ENCODE data around the gene INPP5F.
"Not testable (repeated sequence)": the region's sequence is repeated elsewhere in the genome, so short reads cannot be mapped to it uniquely, and the experiment has no call there.

The INPP5F gene

GRCh38 chr10:119859420-119860258, 133.8 kb downstream of the INPP5F start:
- peaks cover 9% of the 10 kb centered on the region for H3K4me1 ChIP-seq (ENCODE audit: control insufficient read depth, insufficient read depth, low read length)
- no peak overlapping the region for H3K4me3 ChIP-seq (ENCODE audit: low read length)
- no peak overlapping the region for H3K4me2 ChIP-seq (ENCODE audit: low read length)
- H3K9me3 ChIP-seq (replicated peaks; ENCODE audit: low read length): no peaks in the 10 kb centered on the region
- H3K9ac ChIP-seq (ENCODE audit: low read depth, low read length): no peak overlapping the region
- peaks cover 9% of the 10 kb centered on the region for H3K36me3 ChIP-seq (ENCODE audit: insufficient read depth, low read length)
- H3K27me3 ChIP-seq (ENCODE audit: control insufficient read depth, insufficient read depth, low read length): no peaks in the 10 kb centered on the region

- H3K9me3 ChIP-seq (replicated peaks; ENCODE audit: low read length): no peaks in the 10 kb centered on the region
- H3K9ac ChIP-seq (ENCODE audit: low read depth, low read length): no peak overlapping the region
- no peak overlapping the region for H3K4me2 ChIP-seq (ENCODE audit: low read length)
- H3K4me1 ChIP-seq (ENCODE audit: control insufficient read depth, insufficient read depth, low read length): peaks cover 9% of the 10 kb centered on the region
- peaks cover 14% of the 10 kb centered on the region for H3K36me3 ChIP-seq (ENCODE audit: insufficient read depth, low read length)
- H3K27me3 ChIP-seq (ENCODE audit: control insufficient read depth, insufficient read depth, low read length): no peaks in the 10 kb centered on the region
- H3K4me3 ChIP-seq (ENCODE audit: low read length): no peak overlapping the region
Measured at GRCh38 chr10:119860866-119861607, 135.2 kb downstream of the INPP5F start.

GRCh38 chr10:119862524-119862923, 136.7 kb downstream of the INPP5F start:
- no peak overlapping the region for H3K9ac ChIP-seq (ENCODE audit: low read depth, low read length)
- H3K4me3 ChIP-seq (ENCODE audit: low read length): no peak overlapping the region
- no peaks in the 10 kb centered on the region for H3K27me3 ChIP-seq (ENCODE audit: control insufficient read depth, insufficient read depth, low read length)
- peaks cover 12% of the 10 kb centered on the region for H3K4me1 ChIP-seq (ENCODE audit: control insufficient read depth, insufficient read depth, low read length)
- no peaks in the 10 kb centered on the region for H3K9me3 ChIP-seq (replicated peaks; ENCODE audit: low read length)
- peaks cover 5% of the 10 kb centered on the region for H3K36me3 ChIP-seq (ENCODE audit: insufficient read depth, low read length)
- no peak overlapping the region for H3K4me2 ChIP-seq (ENCODE audit: low read length)

- H3K36me3 ChIP-seq (ENCODE audit: insufficient read depth, low read length): peaks cover 5% of the 10 kb centered on the region
- H3K9me3 ChIP-seq (replicated peaks; ENCODE audit: low read length): no peaks in the 10 kb centered on the region
- H3K27me3 ChIP-seq (ENCODE audit: control insufficient read depth, insufficient read depth, low read length): no peaks in the 10 kb centered on the region
- no peak overlapping the region for H3K9ac ChIP-seq (ENCODE audit: low read depth, low read length)
- no peak overlapping the region for H3K4me3 ChIP-seq (ENCODE audit: low read length)
- H3K4me1 ChIP-seq (ENCODE audit: control insufficient read depth, insufficient read depth, low read length): peaks cover 12% of the 10 kb centered on the region
- H3K4me2 ChIP-seq (ENCODE audit: low read length): no peak overlapping the region
Measured at GRCh38 chr10:119863951-119864565, 138.2 kb downstream of the INPP5F start.

- H3K4me3 ChIP-seq (ENCODE audit: low read length): no peak overlapping the region
- H3K4me2 ChIP-seq (ENCODE audit: low read length): no peak overlapping the region
- H3K9me3 ChIP-seq (replicated peaks; ENCODE audit: low read length): no peaks in the 10 kb centered on the region
- no peaks in the 10 kb centered on the region for H3K27me3 ChIP-seq (ENCODE audit: control insufficient read depth, insufficient read depth, low read length)
- peaks cover 6% of the 10 kb centered on the region for H3K4me1 ChIP-seq (ENCODE audit: control insufficient read depth, insufficient read depth, low read length)
- H3K36me3 ChIP-seq (ENCODE audit: insufficient read depth, low read length): peaks cover 5% of the 10 kb centered on the region
- no peak overlapping the region for H3K9ac ChIP-seq (ENCODE audit: low read depth, low read length)
Measured at GRCh38 chr10:119865699-119866240, 139.9 kb downstream of the INPP5F start.

- Histone ChIP-seq H3K9me3 (replicated peaks; ENCODE audit: low read length) (no peaks in the 10 kb centered on the region), H3K36me3 (ENCODE audit: insufficient read depth, low read length) (peaks cover 5% of the 10 kb centered on the region), H3K9ac (ENCODE audit: low read depth, low read length) (no peak overlapping the region), H3K4me1 (ENCODE audit: control insufficient read depth, insufficient read depth, low read length) (peaks cover 13% of the 10 kb centered on the region), H3K27me3 (ENCODE audit: control insufficient read depth, insufficient read depth, low read length) (no peaks in the 10 kb centered on the region), H3K4me2 (ENCODE audit: low read length) (peak overlapping the region; percentile 15), H3K4me3 (ENCODE audit: low read length) (no peak overlapping the region)
Measured at GRCh38 chr10:119867317-119867716, 141.5 kb downstream of the INPP5F start.

GRCh38 chr10:119869398-119869797, 143.5 kb downstream of the INPP5F start:
- H3K27me3 ChIP-seq (ENCODE audit: control insufficient read depth, insufficient read depth, low read length); H3K4me2 ChIP-seq (ENCODE audit: low read length); H3K9me3 ChIP-seq (replicated peaks; ENCODE audit: low read length); H3K36me3 ChIP-seq (ENCODE audit: insufficient read depth, low read length); H3K4me3 ChIP-seq (ENCODE audit: low read length); H3K9ac ChIP-seq (ENCODE audit: low read depth, low read length): not testable (repeated sequence)
- H3K4me1 ChIP-seq (ENCODE audit: control insufficient read depth, insufficient read depth, low read length): peaks cover 20% of the 10 kb centered on the region

GRCh38 chr10:119871881-119872609, 146.2 kb downstream of the INPP5F start:
- Histone ChIP-seq H3K27me3 (ENCODE audit: control insufficient read depth, insufficient read depth, low read length) (no peaks in the 10 kb centered on the region), H3K4me3 (ENCODE audit: low read length) (peak overlapping the region; percentile 78), H3K9me3 (replicated peaks; ENCODE audit: low read length) (no peaks in the 10 kb centered on the region), H3K9ac (ENCODE audit: low read depth, low read length) (peak overlapping the region; percentile 91), H3K4me1 (ENCODE audit: control insufficient read depth, insufficient read depth, low read length) (peaks cover 20% of the 10 kb centered on the region), H3K36me3 (ENCODE audit: insufficient read depth, low read length) (no peaks in the 10 kb centered on the region), H3K4me2 (ENCODE audit: low read length) (peak overlapping the region; percentile 85)

GRCh38 chr10:119872610-119872859, 146.7 kb downstream of the INPP5F start, which contains the start of gene MCMBP:
Gene MCMBP, minus strand, starts transcription at chr10:119872843. Its CDS starts 259 bp downstream, at chr10:119872584.
- H3K9ac ChIP-seq (ENCODE audit: low read depth, low read length): peak within 1 kb of the TSS; percentile 91
- H3K9me3 ChIP-seq (replicated peaks; ENCODE audit: low read length): no peaks in the 10 kb centered on the region
- H3K36me3 ChIP-seq (ENCODE audit: insufficient read depth, low read length): no peaks in the 10 kb centered on the region
- peak within 1 kb of the TSS; percentile 78 for H3K4me3 ChIP-seq (ENCODE audit: low read length)
- peak within 1 kb of the TSS; percentile 85 for H3K4me2 ChIP-seq (ENCODE audit: low read length)
- H3K27me3 ChIP-seq (ENCODE audit: control insufficient read depth, insufficient read depth, low read length): no peaks in the 10 kb centered on the region
- H3K4me1 ChIP-seq (ENCODE audit: control insufficient read depth, insufficient read depth, low read length): peaks cover 18% of the 10 kb centered on the region

- Histone ChIP-seq H3K27me3 (ENCODE audit: control insufficient read depth, insufficient read depth, low read length) (no peaks in the 10 kb centered on the region), H3K36me3 (ENCODE audit: insufficient read depth, low read length) (no peaks in the 10 kb centered on the region), H3K4me2 (ENCODE audit: low read length) (peak overlapping the region; percentile 85), H3K4me1 (ENCODE audit: control insufficient read depth, insufficient read depth, low read length) (peaks cover 17% of the 10 kb centered on the region), H3K4me3 (ENCODE audit: low read length) (peak overlapping the region; percentile 78), H3K9me3 (replicated peaks; ENCODE audit: low read length) (no peaks in the 10 kb centered on the region), H3K9ac (ENCODE audit: low read depth, low read length) (peak overlapping the region; percentile 91)
Measured at GRCh38 chr10:119872860-119873681, 147.2 kb downstream of the INPP5F start.
